ENCODE data around the gene CC2D1A.

- TF ChIP-seq CTCF (IDR thresholded peaks at IDR 0.05): no peak
- TF ChIP-seq POLR2A (IDR thresholded peaks at IDR 0.05): no peak
These were observed 28.7 kb downstream of the CC2D1A start for GRCh38 chr19:13934785-13935109.
